ENCODE data around the gene CLNK. TPM values are rescaled to one million over a fixed set of nuclear protein-coding genes. Genes with fewer than 3 reads are reported as not detected.

CLNK gene
- total RNA-seq, 1 experiment from 2014 or later = not detected

GRCh38 chr4:10704430-10704810 lies 19.9 kb upstream of the CLNK start:
- Histone ChIP-seq H3K4ac (ENCODE audit: low read depth, low read length) (no peak overlapping the region), H2BK120ac (ENCODE audit: low read depth, low read length, poor library complexity, severe bottlenecking) (no peak overlapping the region), H3K56ac (ENCODE audit: insufficient read length, low read depth, low read length) (no peak overlapping the region), H3K4me1 (ENCODE audit: insufficient read depth, low read length) (no peaks in the 10 kb centered on the region), H3K27me3 (ENCODE audit: insufficient read depth, low read length) (no peaks in the 10 kb centered on the region), H4K5ac (ENCODE audit: insufficient read length, low read depth, low read length) (no peak overlapping the region), H2AFZ (ENCODE audit: low read length) (no peak overlapping the region), H4K8ac (replicated peaks; ENCODE audit: insufficient read length, low read depth, low read length) (no peak overlapping the region), H2AK5ac (ENCODE audit: insufficient read length, low read length) (no peak overlapping the region), H3K79me2 (ENCODE audit: insufficient read depth, low read length) (no peaks in the 10 kb centered on the region), H2BK12ac (ENCODE audit: insufficient read length, low read depth, low read length) (no peak overlapping the region), H3T11ph (ENCODE audit: low read length) (no peak overlapping the region), H3K9me3 (ENCODE audit: control insufficient read depth, low read depth, low read length) (no peaks in the 10 kb centered on the region), H3K9ac (ENCODE audit: extremely low read depth, insufficient read length, low read length) (no peak overlapping the region), H2BK15ac (ENCODE audit: low read depth, low read length) (no peak overlapping the region), H3K27ac (ENCODE audit: insufficient read length, low read depth, low read length) (no peak overlapping the region), H3K23me2 (ENCODE audit: insufficient read length, low read depth, low read length, poor library complexity, severe bottlenecking) (no peaks in the 10 kb centered on the region), H3K14ac (ENCODE audit: insufficient read depth, low read length) (no peak overlapping the region), H4K91ac (ENCODE audit: insufficient read length, low read depth, low read length) (no peak overlapping the region), H2BK20ac (ENCODE audit: low read depth, low read length, poor library complexity, severe bottlenecking) (no peak overlapping the region), H3K79me1 (ENCODE audit: insufficient read depth, low read depth, low read length, poor library complexity, severe bottlenecking) (no peaks in the 10 kb centered on the region), H2BK5ac (ENCODE audit: insufficient read length, low read length) (no peak overlapping the region), H3K18ac (ENCODE audit: insufficient read length, low read depth, low read length) (no peak overlapping the region), H3K4me2 (ENCODE audit: insufficient read depth, insufficient read length, low read length) (no peak overlapping the region), H3K23ac (ENCODE audit: insufficient read length, low read depth, low read length) (no peak overlapping the region), H4K20me1 (ENCODE audit: control insufficient read depth, insufficient read depth, insufficient read length) (no peaks in the 10 kb centered on the region)
- no peak for TF ChIP-seq CTCF (conservative IDR thresholded peaks at IDR 0.05)
- no peak overlapping the region for H3K4me3 Mint-ChIP-seq
- no peaks in the 10 kb centered on the region for H3K27me3 Mint-ChIP-seq (ENCODE audit: low read depth)
- no peaks in the 10 kb centered on the region for H3K9me3 Mint-ChIP-seq
- H3K4me1 Mint-ChIP-seq = peaks cover 6% of the 10 kb centered on the region in 2 experiments; a peak in 3 of 4 replicates
- H3K36me3 Mint-ChIP-seq (ENCODE audit: insufficient read depth in 1 of 3, low read depth in 3 of 3) = no peaks in the 10 kb centered on the region
- DNase-seq = no peak
- H3K27ac Mint-ChIP-seq = no peak overlapping the region

All from H9 (cell line).